Measurements from ENCODE around the gene SEMA3F. TPM values are rescaled to one million over a fixed set of nuclear protein-coding genes. Genes with fewer than 3 reads are reported as not detected.

The SEMA3F gene
- total RNA-seq, 4 donors from 2014 or later = 5.2 to 40.1 (median 7.5) TPM

DNA sequence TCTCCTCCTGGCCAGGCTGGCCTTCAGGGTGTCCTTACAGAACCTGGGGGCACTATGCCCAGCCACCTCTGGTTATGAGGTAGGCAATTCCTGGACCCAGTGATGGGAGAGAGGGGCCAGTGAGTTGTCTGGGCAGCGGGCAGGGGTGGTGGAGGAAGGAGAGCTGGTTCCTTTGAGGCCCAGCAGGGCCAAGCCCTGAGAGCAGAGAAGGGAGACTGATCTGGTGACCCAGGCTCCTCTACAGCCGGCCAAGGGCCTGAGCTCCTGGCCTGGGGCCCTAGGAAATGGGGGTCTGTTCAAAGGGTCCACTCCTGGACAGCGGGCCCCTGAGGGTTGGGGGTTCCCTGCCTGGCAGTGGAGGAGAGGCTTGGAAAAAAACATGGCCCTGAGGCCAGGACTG lies 57.8 kb downstream of the SEMA3F start:
- TF ChIP-seq, protein P1, sequence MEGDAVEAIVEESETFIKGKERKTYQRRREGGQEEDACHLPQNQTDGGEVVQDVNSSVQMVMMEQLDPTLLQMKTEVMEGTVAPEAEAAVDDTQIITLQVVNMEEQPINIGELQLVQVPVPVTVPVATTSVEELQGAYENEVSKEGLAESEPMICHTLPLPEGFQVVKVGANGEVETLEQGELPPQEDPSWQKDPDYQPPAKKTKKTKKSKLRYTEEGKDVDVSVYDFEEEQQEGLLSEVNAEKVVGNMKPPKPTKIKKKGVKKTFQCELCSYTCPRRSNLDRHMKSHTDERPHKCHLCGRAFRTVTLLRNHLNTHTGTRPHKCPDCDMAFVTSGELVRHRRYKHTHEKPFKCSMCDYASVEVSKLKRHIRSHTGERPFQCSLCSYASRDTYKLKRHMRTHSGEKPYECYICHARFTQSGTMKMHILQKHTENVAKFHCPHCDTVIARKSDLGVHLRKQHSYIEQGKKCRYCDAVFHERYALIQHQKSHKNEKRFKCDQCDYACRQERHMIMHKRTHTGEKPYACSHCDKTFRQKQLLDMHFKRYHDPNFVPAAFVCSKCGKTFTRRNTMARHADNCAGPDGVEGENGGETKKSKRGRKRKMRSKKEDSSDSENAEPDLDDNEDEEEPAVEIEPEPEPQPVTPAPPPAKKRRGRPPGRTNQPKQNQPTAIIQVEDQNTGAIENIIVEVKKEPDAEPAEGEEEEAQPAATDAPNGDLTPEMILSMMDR (IDR thresholded peaks at IDR 0.05 in 4 of 5, conservative IDR thresholded peaks at IDR 0.05 in 1 of 5) = no peak
- TF ChIP-seq POLR2A (IDR thresholded peaks at IDR 0.05) = no peak
- Histone ChIP-seq H3K36me3 (no peaks in the 10 kb centered on the region), H3K9me3 (no peaks in the 10 kb centered on the region), H3K27me3 (no peaks in the 10 kb centered on the region), H3K4me1 (peaks cover 49 to 53% of the 10 kb centered on the region in 2 donors), H3K4me3 (no peak overlapping the region), H3K27ac (peak overlapping the region in 3 of 4 donors; percentile 30 to 84 (median 64))
- in situ Hi-C loops (cut with MboI; ENCODE audit: low sequenced_read_pairs in 4 of 4) = no loop called here
- intact Hi-C loops (cut with DNase I; ENCODE audit: low total_unique reads) = no loop called here
- peak in 1 of 2 donors; percentile 19 for ATAC-seq
- no peak for DNase-seq

DNA sequence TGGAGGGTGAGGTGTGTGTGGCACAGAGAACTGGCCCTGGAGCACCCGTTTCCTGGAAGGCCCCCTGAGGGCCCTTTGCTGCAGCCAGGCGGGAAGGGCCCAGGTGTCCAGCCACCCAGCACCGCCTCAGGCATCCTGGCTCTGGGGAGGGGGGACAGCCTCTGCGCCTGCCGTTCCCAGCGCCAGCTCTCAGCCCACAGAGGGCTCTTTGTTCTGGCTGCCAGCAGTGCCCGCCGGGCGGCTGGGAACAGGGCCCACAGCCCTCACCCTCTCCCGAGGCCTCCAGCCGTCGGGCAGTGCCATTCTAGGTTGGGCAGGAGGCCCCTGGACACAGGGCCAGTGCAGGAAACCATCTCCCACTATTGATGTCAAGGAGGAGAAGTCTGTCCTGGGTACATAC lies 58.2 kb downstream of the SEMA3F start:
- Histone ChIP-seq H3K4me3 (no peak overlapping the region), H3K36me3 (no peaks in the 10 kb centered on the region), H3K27ac (peak overlapping the region in 3 of 4 donors; percentile 30 to 84 (median 64)), H3K9me3 (no peaks in the 10 kb centered on the region), H3K4me1 (peaks cover 50 to 53% of the 10 kb centered on the region in 2 donors), H3K27me3 (no peaks in the 10 kb centered on the region)
- ATAC-seq (no peak), DNase-seq (no peak)
- intact Hi-C loops (cut with DNase I; ENCODE audit: low total_unique reads) (no loop called here), in situ Hi-C loops (cut with MboI; ENCODE audit: low sequenced_read_pairs in 4 of 4) (no loop called here)
- TF ChIP-seq, protein P1 (IDR thresholded peaks at IDR 0.05 in 4 of 5, conservative IDR thresholded peaks at IDR 0.05 in 1 of 5) = no peak
- no peak for TF ChIP-seq POLR2A (IDR thresholded peaks at IDR 0.05)

DNA sequence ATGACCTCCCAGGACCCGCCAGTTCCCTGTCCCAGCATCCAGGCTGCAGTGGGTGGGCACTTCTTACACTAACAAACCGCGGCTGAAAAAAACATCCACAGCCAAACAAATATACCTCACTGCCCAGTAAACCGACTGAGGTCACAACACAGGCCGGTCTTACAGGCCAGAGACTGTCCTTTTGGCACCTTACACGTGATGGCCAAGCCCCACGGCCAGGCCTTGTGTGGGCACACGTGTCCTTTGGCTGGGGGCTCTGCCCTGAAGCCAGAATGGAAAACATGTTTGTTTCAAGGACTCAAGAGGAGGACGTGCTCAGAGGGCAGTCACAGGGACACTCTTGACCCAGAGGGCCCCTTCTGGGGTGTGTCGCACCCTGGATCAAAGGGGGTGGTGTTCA lies 59.7 kb downstream of the SEMA3F start:
- intact Hi-C loops (cut with DNase I; ENCODE audit: low total_unique reads) (no loop called here), in situ Hi-C loops (cut with MboI; ENCODE audit: low sequenced_read_pairs in 4 of 4) (no loop called here)
- no peaks in the 10 kb centered on the region for H3K9me3 ChIP-seq
- DNase-seq (no peak), ATAC-seq (peak in 1 of 2 donors; percentile 18)
- no peak for TF ChIP-seq POLR2A (IDR thresholded peaks at IDR 0.05)
- TF ChIP-seq, protein P1 (IDR thresholded peaks at IDR 0.05 in 4 of 5, conservative IDR thresholded peaks at IDR 0.05 in 1 of 5) = no peak
- H3K27me3 ChIP-seq = no peaks in the 10 kb centered on the region
- H3K4me1 ChIP-seq = peaks cover 56 to 59% of the 10 kb centered on the region in 2 donors
- no peak overlapping the region for H3K4me3 ChIP-seq
- peak overlapping the region; percentile 2 to 84 (median 58) for H3K27ac ChIP-seq
- no peaks in the 10 kb centered on the region for H3K36me3 ChIP-seq

DNA sequence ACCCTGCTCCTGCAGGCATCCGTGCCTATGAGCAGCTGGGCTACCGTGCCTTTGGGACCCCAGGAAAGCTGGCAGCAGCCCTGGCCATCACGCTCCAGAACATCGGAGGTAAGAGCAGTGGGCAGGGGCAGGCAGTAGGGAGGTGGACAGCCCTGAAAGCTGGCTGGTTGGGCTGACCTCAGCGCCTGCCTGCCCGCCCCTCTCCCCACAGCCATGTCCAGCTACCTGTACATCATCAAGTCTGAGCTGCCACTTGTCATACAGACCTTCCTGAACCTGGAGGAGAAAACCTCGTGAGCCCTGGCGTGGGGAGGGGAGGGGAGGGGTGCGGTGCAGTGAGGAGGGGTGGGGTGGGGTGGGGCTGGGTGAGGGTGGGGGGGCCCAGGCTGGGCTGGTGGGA lies 60.4 kb downstream of the SEMA3F start:
- in situ Hi-C loops (cut with MboI; ENCODE audit: low sequenced_read_pairs in 4 of 4) = no loop called here
- Histone ChIP-seq H3K36me3 (no peaks in the 10 kb centered on the region), H3K27me3 (no peaks in the 10 kb centered on the region), H3K27ac (peak overlapping the region; percentile 2 to 84 (median 58)), H3K9me3 (no peaks in the 10 kb centered on the region), H3K4me1 (peaks cover 52 to 63% of the 10 kb centered on the region in 2 donors), H3K4me3 (no peak overlapping the region)
- DNase-seq (no peak), ATAC-seq (no peak)
- intact Hi-C loops (cut with DNase I; ENCODE audit: low total_unique reads) = no loop called here
- TF ChIP-seq, protein P1 (IDR thresholded peaks at IDR 0.05 in 4 of 5, conservative IDR thresholded peaks at IDR 0.05 in 1 of 5) = no peak
- no peak for TF ChIP-seq POLR2A (IDR thresholded peaks at IDR 0.05)

DNA sequence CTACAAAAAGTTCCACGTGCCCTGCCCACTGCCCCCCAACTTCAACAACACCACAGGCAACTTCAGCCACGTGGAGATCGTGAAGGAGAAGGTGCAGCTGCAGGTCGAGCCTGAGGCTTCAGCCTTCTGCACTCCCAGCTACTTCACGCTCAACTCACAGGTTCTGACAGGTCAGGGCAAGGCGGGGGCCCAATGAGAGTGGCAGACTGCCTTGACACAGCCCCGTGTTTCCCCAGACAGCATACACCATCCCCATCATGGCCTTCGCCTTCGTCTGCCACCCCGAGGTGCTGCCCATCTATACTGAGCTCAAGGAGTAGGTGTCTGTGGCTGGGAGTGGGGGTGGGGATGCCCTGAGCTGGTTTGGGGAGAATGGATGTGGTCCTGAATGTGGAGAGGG lies 62.6 kb downstream of the SEMA3F start:
- peak overlapping the region in 1 of 4 donors; percentile 84 for H3K27ac ChIP-seq
- no peaks in the 10 kb centered on the region for H3K27me3 ChIP-seq
- TF ChIP-seq, protein P1 (IDR thresholded peaks at IDR 0.05 in 4 of 5, conservative IDR thresholded peaks at IDR 0.05 in 1 of 5) = no peak
- TF ChIP-seq POLR2A (IDR thresholded peaks at IDR 0.05) = no peak
- peaks cover 51 to 62% of the 10 kb centered on the region in 2 donors for H3K4me1 ChIP-seq
- DNase-seq (no peak), ATAC-seq (no peak)
- intact Hi-C loops (cut with DNase I; ENCODE audit: low total_unique reads) (no loop called here), in situ Hi-C loops (cut with MboI; ENCODE audit: low sequenced_read_pairs in 4 of 4) (no loop called here)
- no peak overlapping the region for H3K4me3 ChIP-seq
- no peaks in the 10 kb centered on the region for H3K9me3 ChIP-seq
- no peaks in the 10 kb centered on the region for H3K36me3 ChIP-seq

All from gastrocnemius medialis (tissue), 4 donors.